Adrenal gland (tissue), 12 donors: ENCODE data around the gene RAB14. TPM values are rescaled to one million over a fixed set of nuclear protein-coding genes. Genes with fewer than 3 reads are reported as not detected.

Experiments used
- DNase-seq, 7 donors: peaks; one replicate each; pipeline ENCODE4 v3.0.0-alpha.2; 2019 to 2020
- H3K27ac ChIP-seq, 5 donors: fragments of 200-600 bp; sonication (generic) in 4 of 5; 1 replicate in 3 of 5; 2 replicates in 2 of 5; pipeline versions ENCODE4 v1.5.1 to v1.8.0; 2016 to 2020; ENCODE audit warnings: mild to moderate bottlenecking in 1 of 5
- H3K27me3 ChIP-seq: fragments of 200-600 bp; 2 replicates; pipeline ENCODE4 v1.8.0; 2021
- H3K36me3 ChIP-seq, 2 donors: fragments of 200-600 bp; replicated peaks in 1 of 2; 1 replicate in 1 of 2; 2 replicates in 1 of 2; pipeline versions ENCODE4 v1.5.1 to v1.8.0; 2018 to 2022
- H3K4me1 ChIP-seq, 2 donors: fragments of 200-600 bp; replicated peaks in 1 of 2; 1 replicate in 1 of 2; 2 replicates in 1 of 2; pipeline versions ENCODE4 v1.5.1 to v1.8.0; 2018 to 2021
- H3K4me3 ChIP-seq, 4 donors: fragments of 200-600 bp; sonication (generic) in 3 of 4; one replicate each; pipeline ENCODE4 v1.5.1; 2016 to 2018
- H3K9me3 ChIP-seq, 3 donors: fragments of 200-600 bp; sonication (generic) in 1 of 3; replicated peaks in 1 of 3; 1 replicate in 2 of 3; 2 replicates in 1 of 3; pipeline versions ENCODE4 v1.5.1 to v1.8.0; 2016 to 2021
- POLR2A ChIP-seq, 2 donors: fragments of 450-650 bp; IDR thresholded peaks; one replicate each; pipeline ENCODE4 v1.6.1; 2017; ENCODE audit warnings: antibody characterized with exemption in 2 of 2, mild to moderate bottlenecking in 2 of 2, moderate library complexity in 1 of 2
- WGBS, 4 donors: extraction: QIAGEN DNeasy Blood & Tissue Kit in 2 of 4; methylation state at CpG; one replicate each; pipeline versions ENCODE4 v1.1.5 to v1.1.7; 2013 to 2017; 5-methylcytosine and 5-hydroxymethylcytosine counted together
- intact Hi-C, 2 donors: fragments of 100-400 bp; cut with DNase I; formaldehyde crosslinking; loops; one replicate each; pipeline versions ENCODE4 v1.14.1 to v1.15.0; 2022 to 2023
- polyA plus RNA-seq, 3 donors: library from polyadenylated mRNA; stranded (reverse); fragments of 200-250 nt in 2 of 3; fragments of 350-450 nt in 1 of 3; fragmentation: Illumina TruSeq in 1 of 3; extraction: RNeasy Lipid Tissue Mini Kit (QIAGEN cat#74804) in 1 of 3; gene quantifications; one replicate each; pipeline ENCODE4 v1.2.3, GENCODE V29; 2013 to 2014
- total RNA-seq, 9 donors: library from RNA; depleted of rRNA in 4 of 9; stranded (reverse); fragments of >200 nt in 4 of 9; fragments of 120-200 nt in 1 of 9; fragmentation: NEBNext Ultra II Directional in 1 of 9; extraction: Animal tissue kit (Norgen Biotek cat#: 25700) in 1 of 9; gene quantifications; one replicate each; pipeline versions ENCODE4 v1.1.0 to v1.2.4, GENCODE V29; 2013 to 2023
- TF ChIP-seq, protein P1 (sequence below), 6 experiments: fragments of 450-650 bp in 4 of 6; fragments of 200-600 bp in 2 of 6; sonication (generic) in 1 of 6; IDR thresholded peaks; 1 replicate in 5 of 6; 2 replicates in 1 of 6; pipeline versions ENCODE4 v1.5.1 to v1.8.0; 2016 to 2021; ENCODE audit warnings: antibody characterized with exemption in 6 of 6, mild to moderate bottlenecking in 2 of 6, moderate library complexity in 1 of 6
- donor health status: healthy with polysubstance abuse.
- donor health status: Bipolar disorder and iron deficiency.
- donor health status: DM: yes; HTN: yes; CAD: no.
- donor health status: DM: no; HTN: no; CAD: no.
- donor health status: DM: no; HTN: no; CAD: no.
- donor health status: DM: yes; HTN: yes; CAD: no.

Gene RAB14
- total and polyA plus RNA-seq, 12 donors, result 16.5 to 108 (median 43.5) TPM

DNA sequence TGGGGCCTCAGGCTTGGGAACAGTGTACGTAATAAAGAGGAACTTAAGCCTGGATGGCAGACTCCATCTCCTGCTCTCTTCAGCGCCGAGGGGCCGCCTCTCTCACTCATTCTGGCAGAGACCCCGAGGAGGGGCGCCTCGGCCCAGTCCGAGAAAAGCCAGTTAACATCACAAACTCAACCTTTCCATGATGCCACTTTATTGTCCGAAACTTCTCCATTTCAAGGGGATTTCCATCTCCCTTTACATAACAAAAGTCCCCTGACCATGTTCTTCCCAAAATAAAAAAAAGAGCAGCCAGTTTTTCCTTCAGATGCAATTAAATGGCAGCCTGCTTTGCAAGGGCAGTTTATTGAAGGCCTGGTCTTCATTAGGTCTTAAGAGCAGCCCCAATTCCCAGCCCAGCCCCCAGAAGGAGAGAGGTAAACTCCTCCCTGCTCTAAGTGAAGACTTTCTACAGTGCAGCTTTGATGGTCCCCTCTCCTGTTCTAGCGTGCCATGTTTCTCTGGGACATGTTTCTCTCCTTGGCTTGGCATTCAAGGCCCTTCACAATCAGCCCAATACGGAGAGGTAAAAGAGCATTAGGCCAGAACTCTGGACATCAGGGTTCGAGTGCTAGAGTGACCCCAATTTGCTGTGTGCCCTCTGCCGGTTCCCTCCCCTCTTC lies 19.5 kb upstream of the RAB14 start:
- Histone ChIP-seq H3K27me3 (no peaks in the 10 kb centered on the region), H3K4me3 (no peak overlapping the region), H3K27ac (no peak overlapping the region), H3K9me3 (no peaks in the 10 kb centered on the region), H3K4me1 (peaks cover 0 to 6% of the 10 kb centered on the region in 2 donors), H3K36me3 (no peaks in the 10 kb centered on the region)
- 71 to 84% (median 78%) methylated on average over 13 of the region's 13 CpGs for WGBS, 4 donors
- DNase-seq, result no peak
- TF ChIP-seq, protein P1, sequence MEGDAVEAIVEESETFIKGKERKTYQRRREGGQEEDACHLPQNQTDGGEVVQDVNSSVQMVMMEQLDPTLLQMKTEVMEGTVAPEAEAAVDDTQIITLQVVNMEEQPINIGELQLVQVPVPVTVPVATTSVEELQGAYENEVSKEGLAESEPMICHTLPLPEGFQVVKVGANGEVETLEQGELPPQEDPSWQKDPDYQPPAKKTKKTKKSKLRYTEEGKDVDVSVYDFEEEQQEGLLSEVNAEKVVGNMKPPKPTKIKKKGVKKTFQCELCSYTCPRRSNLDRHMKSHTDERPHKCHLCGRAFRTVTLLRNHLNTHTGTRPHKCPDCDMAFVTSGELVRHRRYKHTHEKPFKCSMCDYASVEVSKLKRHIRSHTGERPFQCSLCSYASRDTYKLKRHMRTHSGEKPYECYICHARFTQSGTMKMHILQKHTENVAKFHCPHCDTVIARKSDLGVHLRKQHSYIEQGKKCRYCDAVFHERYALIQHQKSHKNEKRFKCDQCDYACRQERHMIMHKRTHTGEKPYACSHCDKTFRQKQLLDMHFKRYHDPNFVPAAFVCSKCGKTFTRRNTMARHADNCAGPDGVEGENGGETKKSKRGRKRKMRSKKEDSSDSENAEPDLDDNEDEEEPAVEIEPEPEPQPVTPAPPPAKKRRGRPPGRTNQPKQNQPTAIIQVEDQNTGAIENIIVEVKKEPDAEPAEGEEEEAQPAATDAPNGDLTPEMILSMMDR (IDR thresholded peaks at IDR 0.05), result no peak
- no peak for TF ChIP-seq POLR2A (IDR thresholded peaks at IDR 0.05)
- intact Hi-C loops, result loop anchor here in 1 of 2 donors (5.0 kb wide), 1 partner anchor 166 kb away; no protein-coding TSS in a partner anchor

DNA sequence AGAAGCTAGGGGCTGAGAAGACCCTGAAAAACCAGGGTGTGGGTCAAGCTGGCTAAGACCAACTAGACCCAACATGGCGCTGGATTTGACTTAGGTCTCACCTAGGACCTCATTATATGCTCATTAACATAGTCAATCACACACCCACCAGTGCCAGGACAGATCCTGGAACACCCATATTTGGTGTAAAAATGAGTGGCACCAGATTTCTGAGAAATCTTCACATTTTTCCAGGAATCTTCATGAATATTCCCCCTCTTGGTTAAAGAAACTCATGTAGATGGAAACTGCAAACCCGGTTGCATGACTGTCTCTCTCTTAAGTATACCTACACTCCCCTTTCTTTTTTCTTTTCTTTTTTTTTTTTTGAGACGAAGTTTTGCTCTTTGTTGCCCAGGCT lies 17.9 kb upstream of the RAB14 start:
- Histone ChIP-seq H3K9me3 (no peaks in the 10 kb centered on the region), H3K36me3 (no peaks in the 10 kb centered on the region), H3K27me3 (no peaks in the 10 kb centered on the region), H3K27ac (no peak overlapping the region), H3K4me1 (peaks cover 0 to 6% of the 10 kb centered on the region in 2 donors), H3K4me3 (no peak overlapping the region)
- DNase-seq, result no peak
- WGBS, 4 donors, result 87 to 91% (median 89%) methylated on average over 3 of the region's 3 CpGs
- intact Hi-C loops, result loop anchor here (5.0 to 10.0 kb wide), 3 partner anchors 55 to 178 kb away; no protein-coding TSS in a partner anchor
- TF ChIP-seq POLR2A (IDR thresholded peaks at IDR 0.05), result no peak
- TF ChIP-seq, protein P1 (IDR thresholded peaks at IDR 0.05), result no peak

- Histone ChIP-seq H3K27me3 (no peaks in the 10 kb centered on the region), H3K27ac (no peak overlapping the region), H3K4me1 (peaks cover 0 to 6% of the 10 kb centered on the region in 2 donors), H3K36me3 (no peaks in the 10 kb centered on the region), H3K4me3 (no peak overlapping the region), H3K9me3 (no peaks in the 10 kb centered on the region)
- intact Hi-C loops, result loop anchor here (5.0 to 10.0 kb wide), 3 partner anchors 56 to 179 kb away; no protein-coding TSS in a partner anchor
- TF ChIP-seq, protein P1 (IDR thresholded peaks at IDR 0.05), result no peak
- TF ChIP-seq POLR2A (IDR thresholded peaks at IDR 0.05), result no peak
- DNase-seq, result no peak
- WGBS, 4 donors, result 90 to 93% (median 91%) methylated on average over 8 of the region's 8 CpGs
These were observed 16.8 kb upstream of the RAB14 start for GRCh38 chr9:121218357-121219027.

DNA sequence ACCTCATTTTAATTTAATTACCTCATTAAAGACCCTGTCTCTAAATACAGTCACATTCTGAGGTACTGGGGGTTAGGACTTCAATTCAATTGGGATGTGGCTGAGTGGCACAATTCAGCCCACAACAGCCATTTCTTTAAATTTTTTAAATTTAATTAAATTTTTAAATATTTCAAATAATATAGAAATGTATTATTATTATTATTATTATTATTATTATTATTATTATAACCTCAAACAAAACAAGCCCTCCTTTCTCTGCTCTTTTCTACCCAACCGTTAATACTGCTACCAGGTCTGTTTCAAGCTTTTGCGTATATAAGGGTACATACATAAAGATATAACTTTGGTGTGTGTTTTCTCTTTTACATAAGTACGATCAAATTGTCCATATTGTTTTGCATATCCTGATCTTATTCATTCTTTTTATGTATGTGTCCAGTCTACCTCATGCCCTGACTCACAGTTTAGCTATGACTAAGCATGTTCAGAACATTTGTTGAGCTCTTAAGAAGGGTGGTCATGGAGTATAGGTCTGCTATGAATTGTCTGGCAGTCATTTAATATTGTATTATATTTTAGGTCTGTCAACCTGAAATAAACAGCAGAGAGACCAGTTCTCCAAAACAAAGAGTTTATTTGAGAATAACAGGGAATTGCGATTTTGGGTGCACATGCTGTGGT lies 16.1 kb upstream of the RAB14 start:
- Histone ChIP-seq H3K27ac (no peak overlapping the region), H3K4me1 (peaks cover 0 to 4% of the 10 kb centered on the region in 2 donors), H3K36me3 (no peaks in the 10 kb centered on the region), H3K27me3 (no peaks in the 10 kb centered on the region), H3K9me3 (no peaks in the 10 kb centered on the region), H3K4me3 (no peak overlapping the region)
- no peak for DNase-seq
- TF ChIP-seq, protein P1 (IDR thresholded peaks at IDR 0.05), result no peak
- no peak for TF ChIP-seq POLR2A (IDR thresholded peaks at IDR 0.05)
- intact Hi-C loops, result loop anchor here (5.0 to 10.0 kb wide), 3 partner anchors 57 to 180 kb away; no protein-coding TSS in a partner anchor
- WGBS, 4 donors, result 90 to 98% (median 93%) methylated on average over 4 of the region's 4 CpGs
